Ishikawa (cell line): Measurements from ENCODE around the gene IL4R.

ENCODE experiments used
- CEBPB ChIP-seq: IDR thresholded peaks from 2 replicates; pipeline ENCODE4 v1.6.1; 2012
- CREB1 ChIP-seq: IDR thresholded peaks from 2 replicates; pipeline ENCODE4 v1.6.1; 2012; ENCODE audit warnings: low read depth
- EGR1 ChIP-seq: IDR thresholded peaks from 2 replicates; pipeline ENCODE4 v1.6.1; 2012
- EP300 ChIP-seq: IDR thresholded peaks from 2 replicates; pipeline ENCODE4 v1.6.1; 2012; ENCODE audit warnings: borderline replicate concordance
- FOXM1 ChIP-seq: IDR thresholded peaks from 2 replicates; pipeline ENCODE4 v1.6.1; 2012; ENCODE audit warnings: low read depth, borderline replicate concordance
- MAX ChIP-seq: IDR thresholded peaks from 2 replicates; pipeline ENCODE4 v1.6.1; 2012
- NFIC ChIP-seq: IDR thresholded peaks from 2 replicates; pipeline ENCODE4 v1.6.1; 2012
- RAD21 ChIP-seq: IDR thresholded peaks from 2 replicates; pipeline ENCODE4 v1.6.1; 2012; ENCODE audit warnings: low read depth
- TAF1 ChIP-seq: IDR thresholded peaks from 2 replicates; pipeline ENCODE4 v1.6.1; 2012; ENCODE audit warnings: low read depth, mild to moderate bottlenecking
- TCF12 ChIP-seq: IDR thresholded peaks from 2 replicates; pipeline ENCODE4 v1.6.1; 2012; ENCODE audit warnings: low read depth
- YY1 ChIP-seq: IDR thresholded peaks from 2 replicates; pipeline ENCODE4 v1.6.1; 2012; ENCODE audit warnings: low read depth
- ZBTB7A ChIP-seq: IDR thresholded peaks from 2 replicates; pipeline ENCODE4 v1.6.1; 2012; ENCODE audit warnings: low read depth
- TF ChIP-seq, protein P1 (sequence below): IDR thresholded peaks from 2 replicates; pipeline ENCODE4 v1.6.1; 2012; ENCODE audit warnings: low read depth, mild to moderate bottlenecking
- TF ChIP-seq, protein P2 (sequence below): IDR thresholded peaks from 2 replicates; pipeline ENCODE4 v1.6.1; 2012

The IL4R gene

DNA sequence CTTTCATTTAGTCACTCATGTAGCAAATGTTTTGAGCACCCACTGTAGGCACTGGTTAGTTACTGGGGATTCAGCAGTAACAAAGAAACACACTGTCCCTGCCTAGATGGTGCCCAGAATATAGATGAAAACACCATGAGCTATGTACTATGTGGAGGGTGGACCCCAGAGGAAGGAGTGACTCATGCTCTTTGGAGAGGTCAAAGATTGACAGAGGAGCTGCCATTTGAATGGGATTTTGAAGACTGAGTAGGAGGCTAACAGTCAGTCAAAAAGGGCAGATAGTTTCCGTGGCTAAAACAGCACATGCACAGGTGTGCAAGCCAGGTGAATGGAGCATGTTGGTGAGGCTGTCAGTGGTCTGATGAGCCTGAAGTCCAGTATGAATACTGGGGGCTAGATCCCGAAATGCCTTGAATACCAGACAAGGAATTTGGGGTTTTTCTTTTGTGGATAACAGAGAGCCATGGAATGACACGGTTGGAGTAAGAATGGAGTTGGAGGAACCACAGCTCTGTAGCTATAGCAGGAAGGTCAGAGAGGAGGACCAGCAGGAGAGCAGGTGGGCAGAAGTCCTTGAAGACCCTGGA lies 94.3 kb downstream of the IL4R start:
- TF ChIP-seq, protein P1, sequence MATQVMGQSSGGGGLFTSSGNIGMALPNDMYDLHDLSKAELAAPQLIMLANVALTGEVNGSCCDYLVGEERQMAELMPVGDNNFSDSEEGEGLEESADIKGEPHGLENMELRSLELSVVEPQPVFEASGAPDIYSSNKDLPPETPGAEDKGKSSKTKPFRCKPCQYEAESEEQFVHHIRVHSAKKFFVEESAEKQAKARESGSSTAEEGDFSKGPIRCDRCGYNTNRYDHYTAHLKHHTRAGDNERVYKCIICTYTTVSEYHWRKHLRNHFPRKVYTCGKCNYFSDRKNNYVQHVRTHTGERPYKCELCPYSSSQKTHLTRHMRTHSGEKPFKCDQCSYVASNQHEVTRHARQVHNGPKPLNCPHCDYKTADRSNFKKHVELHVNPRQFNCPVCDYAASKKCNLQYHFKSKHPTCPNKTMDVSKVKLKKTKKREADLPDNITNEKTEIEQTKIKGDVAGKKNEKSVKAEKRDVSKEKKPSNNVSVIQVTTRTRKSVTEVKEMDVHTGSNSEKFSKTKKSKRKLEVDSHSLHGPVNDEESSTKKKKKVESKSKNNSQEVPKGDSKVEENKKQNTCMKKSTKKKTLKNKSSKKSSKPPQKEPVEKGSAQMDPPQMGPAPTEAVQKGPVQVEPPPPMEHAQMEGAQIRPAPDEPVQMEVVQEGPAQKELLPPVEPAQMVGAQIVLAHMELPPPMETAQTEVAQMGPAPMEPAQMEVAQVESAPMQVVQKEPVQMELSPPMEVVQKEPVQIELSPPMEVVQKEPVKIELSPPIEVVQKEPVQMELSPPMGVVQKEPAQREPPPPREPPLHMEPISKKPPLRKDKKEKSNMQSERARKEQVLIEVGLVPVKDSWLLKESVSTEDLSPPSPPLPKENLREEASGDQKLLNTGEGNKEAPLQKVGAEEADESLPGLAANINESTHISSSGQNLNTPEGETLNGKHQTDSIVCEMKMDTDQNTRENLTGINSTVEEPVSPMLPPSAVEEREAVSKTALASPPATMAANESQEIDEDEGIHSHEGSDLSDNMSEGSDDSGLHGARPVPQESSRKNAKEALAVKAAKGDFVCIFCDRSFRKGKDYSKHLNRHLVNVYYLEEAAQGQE: no peak

- TF ChIP-seq MAX (no peak), ZBTB7A (no peak), TAF1 (no peak), RAD21 (no peak), EP300 (no peak), TCF12 (no peak), EGR1 (no peak), YY1 (no peak), CEBPB (no peak), CREB1 (no peak)
- TF ChIP-seq, protein P2, sequence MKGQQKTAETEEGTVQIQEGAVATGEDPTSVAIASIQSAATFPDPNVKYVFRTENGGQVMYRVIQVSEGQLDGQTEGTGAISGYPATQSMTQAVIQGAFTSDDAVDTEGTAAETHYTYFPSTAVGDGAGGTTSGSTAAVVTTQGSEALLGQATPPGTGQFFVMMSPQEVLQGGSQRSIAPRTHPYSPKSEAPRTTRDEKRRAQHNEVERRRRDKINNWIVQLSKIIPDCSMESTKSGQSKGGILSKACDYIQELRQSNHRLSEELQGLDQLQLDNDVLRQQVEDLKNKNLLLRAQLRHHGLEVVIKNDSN: no peak
These were observed 94.8 kb downstream of the IL4R start for GRCh38 chr16:27408602-27409031.

DNA sequence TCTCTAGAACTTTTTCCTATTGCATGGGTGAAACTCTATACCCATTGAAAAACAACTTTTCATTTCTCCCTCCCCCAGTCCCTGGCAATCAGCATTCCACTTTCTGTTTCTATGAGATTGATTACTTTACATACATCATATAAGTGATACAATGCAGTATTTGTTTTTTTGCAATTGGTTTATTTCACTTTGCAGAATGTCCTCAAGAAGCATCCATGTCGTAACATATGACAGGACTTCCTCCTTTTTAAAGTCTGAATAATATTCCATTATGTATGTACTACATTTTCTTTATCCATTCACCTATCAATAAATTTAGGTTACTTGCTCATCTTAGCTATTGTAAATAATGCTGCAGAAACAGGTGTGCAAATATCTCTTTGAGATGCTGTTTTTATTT lies 97.0 kb downstream of the IL4R start:
- TF ChIP-seq, protein P1: no peak
- no peak for TF ChIP-seq EGR1
- TF ChIP-seq TAF1: no peak
- TF ChIP-seq MAX: no peak
- no peak for TF ChIP-seq YY1
- TF ChIP-seq, protein P2: no peak
- TF ChIP-seq EP300: no peak
- TF ChIP-seq RAD21: no peak
- no peak for TF ChIP-seq CREB1
- TF ChIP-seq ZBTB7A: no peak
- TF ChIP-seq TCF12: no peak
- TF ChIP-seq CEBPB: no peak

- TF ChIP-seq, protein P1: no peak
- TF ChIP-seq EP300 (no peak), CREB1 (no peak), TAF1 (no peak), NFIC (no peak), RAD21 (no peak), FOXM1 (no peak), MAX (no peak), EGR1 (no peak), ZBTB7A (no peak)
- TF ChIP-seq, protein P2: no peak
These were observed 100.2 kb downstream of the IL4R start for GRCh38 chr16:27413956-27414355.
